Type B pancreatic cell (in vitro differentiated cells): ENCODE data around the gene IKZF5. TPM values are rescaled to one million over a fixed set of nuclear protein-coding genes. Genes with fewer than 3 reads are reported as not detected.

Source experiments
- DNase-seq: peaks from one replicate; pipeline ENCODE4 v3.0.0; 2021; ENCODE audit warnings: mixed read lengths; ENCODE audit not compliant: unreplicated experiment; ENCODE audit errors: extremely low spot score
- H3K27ac Mint-ChIP-seq: 2 replicates; pipeline ENCODE4 v1.8.0; 2021; ENCODE audit warnings: mild to moderate bottlenecking, mixed read lengths
- H3K27me3 Mint-ChIP-seq: 2 replicates; pipeline ENCODE4 v1.8.0; 2021; ENCODE audit warnings: mixed read lengths
- H3K36me3 Mint-ChIP-seq: 2 replicates; pipeline ENCODE4 v1.8.0; 2021; ENCODE audit warnings: mixed read lengths
- H3K4me1 Mint-ChIP-seq: one replicate; pipeline ENCODE4 v1.8.0; 2021; ENCODE audit warnings: mixed read lengths; ENCODE audit not compliant: unreplicated experiment
- H3K4me3 Mint-ChIP-seq: 2 replicates; pipeline ENCODE4 v1.8.0; 2021; ENCODE audit warnings: mild to moderate bottlenecking, mixed read lengths
- H3K9me3 Mint-ChIP-seq: 2 replicates; pipeline ENCODE4 v1.8.0; 2021; ENCODE audit warnings: mixed read lengths
- CTCF ChIP-seq: fragments of 200-600 bp; sonication (generic); conservative IDR thresholded peaks from 2 replicates; pipeline ENCODE4 v1.5.0; 2021; ENCODE audit warnings: antibody characterized with exemption, mild to moderate bottlenecking
- total RNA-seq: library from RNA; stranded (reverse); gene quantifications from 2 replicates; pipeline ENCODE4 v1.2.1, GENCODE V29; 2021; ENCODE audit warnings: low replicate concordance

Gene IKZF5
- total RNA-seq, 1 donor from 2014 or later, result 12.0 TPM

- peaks cover 18% of the 10 kb centered on the region for H3K36me3 Mint-ChIP-seq
- no peaks in the 10 kb centered on the region for H3K27me3 Mint-ChIP-seq
- no peak for DNase-seq
- no peak for TF ChIP-seq CTCF
- no peak overlapping the region for H3K4me3 Mint-ChIP-seq
- H3K4me1 Mint-ChIP-seq, result no peaks in the 10 kb centered on the region
- no peaks in the 10 kb centered on the region for H3K9me3 Mint-ChIP-seq
- H3K27ac Mint-ChIP-seq, result no peak overlapping the region
Measured at GRCh38 chr10:122997864-122998263, 10.7 kb downstream of the IKZF5 start.

GRCh38 chr10:122995936-122996335 is 12.7 kb downstream of the IKZF5 start:
- H3K4me3 Mint-ChIP-seq, result no peak overlapping the region
- no peak for DNase-seq
- no peaks in the 10 kb centered on the region for H3K27me3 Mint-ChIP-seq
- TF ChIP-seq CTCF, result no peak
- peaks cover 12% of the 10 kb centered on the region for H3K36me3 Mint-ChIP-seq
- no peaks in the 10 kb centered on the region for H3K9me3 Mint-ChIP-seq
- no peak overlapping the region for H3K27ac Mint-ChIP-seq
- no peaks in the 10 kb centered on the region for H3K4me1 Mint-ChIP-seq

GRCh38 chr10:122993797-122994336 is 14.7 kb downstream of the IKZF5 start:
- Mint-ChIP-seq H3K27me3 (no peaks in the 10 kb centered on the region), H3K36me3 (peaks cover 11% of the 10 kb centered on the region), H3K27ac (no peak overlapping the region), H3K4me1 (no peaks in the 10 kb centered on the region), H3K9me3 (no peaks in the 10 kb centered on the region), H3K4me3 (no peak overlapping the region)
- no peak for TF ChIP-seq CTCF
- DNase-seq, result no peak

- Mint-ChIP-seq H3K27ac (no peak overlapping the region), H3K4me1 (no peaks in the 10 kb centered on the region), H3K27me3 (no peaks in the 10 kb centered on the region), H3K4me3 (no peak overlapping the region), H3K36me3 (peaks cover 13% of the 10 kb centered on the region), H3K9me3 (no peaks in the 10 kb centered on the region)
- no peak for TF ChIP-seq CTCF
- no peak for DNase-seq
Measured at GRCh38 chr10:122992031-122992585, 16.5 kb downstream of the IKZF5 start.

GRCh38 chr10:122990278-122990677 is 18.3 kb downstream of the IKZF5 start:
- Mint-ChIP-seq H3K27me3 (no peaks in the 10 kb centered on the region), H3K9me3 (no peaks in the 10 kb centered on the region), H3K4me1 (no peaks in the 10 kb centered on the region), H3K27ac (no peak overlapping the region), H3K4me3 (no peak overlapping the region), H3K36me3 (peaks cover 14% of the 10 kb centered on the region)
- no peak for TF ChIP-seq CTCF
- DNase-seq, result no peak

- Mint-ChIP-seq H3K4me1 (no peaks in the 10 kb centered on the region), H3K27ac (no peak overlapping the region), H3K27me3 (no peaks in the 10 kb centered on the region), H3K4me3 (no peak overlapping the region), H3K36me3 (peaks cover 11% of the 10 kb centered on the region), H3K9me3 (no peaks in the 10 kb centered on the region)
- no peak for DNase-seq
- TF ChIP-seq CTCF, result no peak
Measured at GRCh38 chr10:122988501-122988900, 20.1 kb downstream of the IKZF5 start.
